ENCODE results near the gene LDHAL6B.

DNA sequence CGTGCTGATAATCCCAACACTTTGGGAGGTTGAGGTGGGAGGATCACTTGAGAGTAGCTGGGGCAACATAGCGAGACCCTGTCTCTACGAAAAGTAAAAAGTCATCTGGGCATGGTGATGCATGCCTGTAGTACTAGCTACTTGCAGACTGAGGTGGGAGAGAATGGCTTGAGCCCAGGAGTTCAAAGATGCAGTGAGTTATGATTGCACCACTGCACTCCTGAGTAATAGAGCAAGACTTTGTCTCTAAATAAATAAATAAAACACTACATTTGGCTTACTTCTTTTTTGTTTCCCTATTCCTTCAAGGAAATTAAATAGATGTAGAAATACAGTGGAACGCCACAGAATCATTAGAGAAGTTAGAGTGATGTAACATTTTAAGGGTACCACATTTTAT is 20.1 kb upstream of the LDHAL6B start:
- TF ChIP-seq EZH2 (IDR thresholded peaks at IDR 0.05; ENCODE audit: low read length, missing control alignments) = no peak
- TF ChIP-seq, protein P1, sequence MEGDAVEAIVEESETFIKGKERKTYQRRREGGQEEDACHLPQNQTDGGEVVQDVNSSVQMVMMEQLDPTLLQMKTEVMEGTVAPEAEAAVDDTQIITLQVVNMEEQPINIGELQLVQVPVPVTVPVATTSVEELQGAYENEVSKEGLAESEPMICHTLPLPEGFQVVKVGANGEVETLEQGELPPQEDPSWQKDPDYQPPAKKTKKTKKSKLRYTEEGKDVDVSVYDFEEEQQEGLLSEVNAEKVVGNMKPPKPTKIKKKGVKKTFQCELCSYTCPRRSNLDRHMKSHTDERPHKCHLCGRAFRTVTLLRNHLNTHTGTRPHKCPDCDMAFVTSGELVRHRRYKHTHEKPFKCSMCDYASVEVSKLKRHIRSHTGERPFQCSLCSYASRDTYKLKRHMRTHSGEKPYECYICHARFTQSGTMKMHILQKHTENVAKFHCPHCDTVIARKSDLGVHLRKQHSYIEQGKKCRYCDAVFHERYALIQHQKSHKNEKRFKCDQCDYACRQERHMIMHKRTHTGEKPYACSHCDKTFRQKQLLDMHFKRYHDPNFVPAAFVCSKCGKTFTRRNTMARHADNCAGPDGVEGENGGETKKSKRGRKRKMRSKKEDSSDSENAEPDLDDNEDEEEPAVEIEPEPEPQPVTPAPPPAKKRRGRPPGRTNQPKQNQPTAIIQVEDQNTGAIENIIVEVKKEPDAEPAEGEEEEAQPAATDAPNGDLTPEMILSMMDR (conservative IDR thresholded peaks at IDR 0.05 in 1 of 2, IDR thresholded peaks at IDR 0.05 in 1 of 2; ENCODE audit: low read depth in 1 of 2, low read length in 2 of 2) = no peak

Data from fibroblast of lung (primary cell).